ENCODE results near the gene PTGIR.
"Not testable (repeated sequence)": the region's sequence is repeated elsewhere in the genome, so short reads cannot be mapped to it uniquely, and the experiment has no call there.

The PTGIR gene

GRCh38 chr19:46639358-46640182, 14.7 kb upstream of the PTGIR start:
- DNase-seq (ENCODE audit: low spot score), result peak; percentile 64

DNA sequence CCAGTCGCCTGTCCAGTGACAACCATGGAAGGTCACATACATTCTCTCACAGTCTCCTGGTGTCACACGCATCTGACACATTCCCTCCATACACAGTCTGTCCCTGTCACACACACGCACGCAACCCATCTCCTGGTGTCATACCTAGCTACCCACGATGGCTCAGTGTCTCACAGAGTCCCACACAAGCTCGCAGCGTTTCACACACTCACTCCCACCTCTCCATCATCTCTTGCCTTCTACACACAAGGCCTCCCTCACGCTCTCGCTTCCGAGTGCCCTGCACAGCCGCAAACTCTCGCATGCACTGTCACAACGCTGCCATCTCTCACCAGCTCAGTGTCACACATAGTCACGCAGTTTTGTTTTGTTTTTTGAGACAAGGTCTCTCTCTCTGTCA, 12.3 kb upstream of the PTGIR start:
- no peak for DNase-seq (ENCODE audit: low spot score)

DNA sequence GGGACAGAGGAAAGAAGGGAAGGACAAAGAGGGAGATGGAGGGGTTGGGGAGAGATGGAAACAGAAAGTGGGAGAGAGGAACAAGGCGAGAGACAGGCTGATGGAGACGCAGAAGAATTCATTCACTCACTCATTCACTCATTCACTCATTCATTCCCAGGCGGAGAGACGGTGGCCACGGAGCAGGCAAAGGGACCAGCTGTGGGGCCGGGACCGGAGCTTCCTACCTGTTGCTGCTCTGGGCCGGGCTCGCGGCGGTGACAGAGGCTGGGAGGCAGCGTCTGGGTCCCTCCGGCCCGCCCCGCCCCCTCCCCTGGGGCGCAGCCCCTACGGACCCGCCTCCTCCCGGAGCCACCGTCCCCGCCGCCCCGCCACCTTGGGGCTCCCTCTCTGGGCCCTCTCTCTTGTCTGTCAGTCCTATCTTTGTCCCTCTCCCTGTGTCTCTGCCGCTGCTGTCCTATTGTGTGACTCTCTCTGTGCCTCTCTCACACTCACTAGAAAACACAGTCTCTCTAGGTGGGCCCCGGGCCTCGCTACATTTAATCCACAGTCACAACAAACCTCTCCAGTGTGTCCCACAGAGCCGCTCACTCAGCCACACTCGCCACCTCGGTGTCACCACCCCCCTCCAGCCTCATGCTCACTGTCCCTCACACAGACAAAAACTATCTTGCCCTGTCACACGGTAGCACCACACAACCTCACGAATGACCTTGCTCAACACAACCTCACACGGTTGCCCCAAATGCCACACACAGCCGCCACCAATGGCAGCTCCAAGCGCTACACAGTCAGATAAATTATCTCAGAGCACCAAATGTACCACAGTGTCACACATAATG, 11.3 kb upstream of the PTGIR start, which contains the start of gene GNG8:
TSS of gene GNG8 (minus strand) at position 283 of the 842 bp plus-strand sequence. CDS start 1,520 bp downstream, outside the sequence.
- DNase-seq (ENCODE audit: low spot score), result no peak

DNA sequence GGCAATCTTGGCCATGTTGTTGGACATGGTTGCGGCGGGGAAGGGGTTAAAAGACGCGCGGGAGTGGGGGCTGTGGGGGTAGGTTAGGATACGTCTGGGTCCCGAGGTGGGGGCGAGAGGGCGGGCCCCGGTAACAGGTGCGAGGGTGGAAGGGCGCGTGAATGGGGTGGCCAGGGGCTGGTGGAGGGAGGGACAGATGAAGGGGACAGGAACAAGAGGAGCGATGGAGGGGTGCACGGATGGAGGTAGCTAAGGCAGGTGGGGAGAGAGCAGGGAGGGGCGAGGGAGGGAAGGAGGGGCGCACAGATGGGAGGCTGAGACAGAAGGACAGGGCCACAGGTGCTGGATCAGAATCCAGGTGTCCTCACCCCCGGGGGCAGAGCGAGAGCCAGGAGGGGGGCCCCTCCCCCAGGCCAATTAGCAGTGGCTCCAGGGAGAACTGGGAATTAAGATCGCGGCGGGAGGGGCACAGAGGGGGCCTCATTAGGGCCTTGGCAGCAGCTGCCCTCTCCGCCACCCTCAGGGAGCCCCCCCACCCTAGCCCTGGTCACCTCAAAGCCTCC, 9.8 kb upstream of the PTGIR start:
- DNase-seq (ENCODE audit: low spot score), result no peak

DNA sequence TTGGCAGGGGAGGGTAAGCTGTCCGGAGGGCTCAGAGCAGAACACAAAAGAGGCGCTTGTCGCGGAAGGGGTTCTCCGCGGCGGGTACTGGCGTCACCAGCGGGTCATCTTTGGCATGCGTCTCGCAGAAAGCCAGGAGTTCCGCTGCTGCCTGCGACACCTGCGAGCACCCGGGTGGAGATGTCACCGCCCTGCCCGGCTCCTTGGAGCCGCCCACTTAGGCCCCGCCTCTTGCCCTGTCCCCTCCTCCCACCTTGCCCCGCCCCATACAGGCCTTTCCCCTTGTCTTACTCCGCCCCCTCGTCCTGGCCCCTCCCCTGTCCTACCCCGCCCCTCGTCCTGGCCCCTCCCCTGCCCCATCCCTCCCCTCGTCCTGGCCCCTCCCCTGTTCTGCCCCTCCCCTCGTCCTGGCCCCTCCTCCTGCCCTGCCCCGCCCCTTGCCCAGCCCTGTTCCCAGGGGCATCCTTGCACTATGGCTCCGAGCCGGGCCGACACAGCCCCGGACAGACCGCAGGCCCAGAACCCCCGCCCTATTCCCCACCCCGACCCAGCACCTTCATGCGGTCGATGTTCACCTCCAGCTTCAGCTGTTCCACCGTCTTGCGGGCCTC, 9.3 kb upstream of the PTGIR start:
- DNase-seq (ENCODE audit: low spot score), result no peak

- no peak for DNase-seq (ENCODE audit: low spot score)
These were observed 8.2 kb upstream of the PTGIR start for GRCh38 chr19:46633130-46633529.

DNA sequence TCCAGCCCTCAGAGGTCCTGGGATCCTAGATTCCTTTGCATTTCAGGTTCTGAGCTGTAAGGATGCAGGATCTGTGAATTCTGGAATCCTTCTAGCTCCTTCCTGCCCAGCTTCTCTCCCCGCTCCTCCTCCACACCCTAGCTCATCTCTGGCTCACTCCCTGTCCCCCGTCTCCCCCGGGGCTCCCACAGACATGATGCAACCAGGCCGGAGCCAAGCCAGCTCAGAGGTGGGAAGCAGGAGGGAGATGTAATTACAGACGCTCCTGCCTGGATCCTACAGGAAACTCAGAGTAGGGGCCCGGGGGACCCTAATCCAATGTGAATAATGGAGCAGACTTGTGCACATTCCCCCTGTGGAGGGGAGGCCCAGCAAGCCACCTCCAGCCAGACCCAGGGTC, 6.6 kb upstream of the PTGIR start:
- no peak for DNase-seq (ENCODE audit: low spot score)

DNA sequence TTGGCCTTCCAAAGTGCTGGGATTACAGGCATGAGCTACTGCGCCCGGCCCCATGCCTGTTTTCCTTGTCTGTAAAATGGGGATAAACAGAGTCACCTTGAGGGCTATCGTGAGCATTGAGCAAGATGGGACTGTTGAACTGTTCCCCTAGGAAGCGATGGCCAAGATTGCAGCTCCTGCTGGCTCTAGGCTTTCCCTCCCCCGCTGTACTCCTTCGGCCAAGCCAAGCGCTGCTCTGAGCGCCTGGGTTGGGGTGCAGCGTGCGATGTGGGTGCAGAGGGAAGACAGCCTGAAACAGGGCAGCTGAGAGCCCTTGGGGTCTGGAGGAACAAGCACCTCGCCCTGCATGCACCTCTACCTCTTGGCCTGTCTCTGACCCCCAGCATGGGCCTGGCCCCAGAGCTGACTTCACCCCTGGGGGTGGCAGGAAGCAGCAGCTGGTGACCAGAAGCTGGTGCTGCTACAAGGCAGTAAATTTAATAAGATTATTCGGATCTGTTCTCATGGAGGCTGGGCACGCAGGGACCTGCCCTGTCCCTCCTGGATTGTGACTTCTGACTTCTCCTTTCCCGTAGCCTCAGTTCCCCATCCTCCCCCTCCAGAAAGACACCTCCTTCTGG, 5.8 kb upstream of the PTGIR start:
- peak; percentile 49 for DNase-seq (ENCODE audit: low spot score)

DNA sequence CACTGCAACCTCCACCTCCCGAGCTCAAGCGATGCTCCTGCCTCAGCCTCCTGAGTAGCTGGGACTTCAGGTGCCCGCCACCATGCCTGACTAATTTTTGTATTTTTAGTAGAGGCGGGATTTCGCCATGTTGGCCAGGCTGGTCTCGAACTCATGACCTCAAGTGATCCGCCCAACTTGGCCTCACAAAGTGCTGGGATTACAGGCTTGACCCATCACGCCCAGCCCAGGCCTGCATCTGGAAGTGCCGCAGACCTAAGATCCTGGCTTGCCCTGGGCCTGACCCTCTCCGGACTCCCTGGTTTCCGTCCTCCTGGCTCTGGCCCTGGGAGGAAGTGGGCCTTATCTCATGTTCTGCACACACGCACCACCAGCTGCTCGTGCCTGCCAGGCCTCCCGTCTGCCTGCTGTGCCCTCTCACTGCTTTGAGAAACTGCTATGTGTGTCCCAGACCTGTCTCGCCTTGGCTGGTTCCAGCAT, 4.7 kb upstream of the PTGIR start:
- no peak for DNase-seq (ENCODE audit: low spot score)

DNA sequence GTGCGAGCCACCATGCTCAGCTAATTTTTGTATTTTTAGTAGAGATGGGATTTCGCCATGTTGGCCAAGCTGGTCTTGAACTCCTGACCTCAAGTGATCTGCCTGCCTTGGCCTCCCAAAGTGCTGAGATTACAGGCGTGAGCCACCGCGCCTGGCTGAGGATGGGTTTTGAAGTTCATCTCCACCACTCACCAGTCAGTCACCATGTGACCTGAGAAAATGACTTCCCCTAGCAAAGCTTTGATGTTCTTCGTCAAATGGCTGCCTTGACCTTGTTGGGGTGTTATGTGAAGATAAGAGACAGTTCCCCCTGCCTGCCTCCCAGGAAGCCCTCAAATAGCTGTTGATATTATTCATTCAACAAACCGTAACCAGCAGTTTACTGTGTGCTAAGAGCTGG, 4.1 kb upstream of the PTGIR start:
- DNase-seq (ENCODE audit: low spot score), result not testable (repeated sequence)

DNA sequence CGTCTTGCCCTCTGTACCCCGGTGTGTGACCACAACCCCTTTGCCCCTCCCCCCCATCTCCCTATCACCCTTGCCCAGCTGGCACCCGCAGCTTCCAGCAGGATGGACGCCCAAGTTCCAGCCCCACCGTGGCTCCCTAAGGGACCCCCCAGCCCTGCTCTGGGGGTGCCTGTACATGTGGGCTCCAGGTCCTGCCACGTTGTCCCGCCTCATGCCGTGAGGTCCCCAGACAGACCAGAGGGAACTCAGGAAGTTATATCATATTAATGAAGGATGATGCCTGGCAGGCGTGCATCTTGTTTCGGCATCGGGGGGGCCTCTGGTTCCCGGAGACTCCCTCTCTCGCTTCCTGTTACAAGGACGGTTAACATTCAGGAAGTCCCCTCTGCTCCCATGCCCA, 1.6 kb upstream of the PTGIR start:
- DNase-seq (ENCODE audit: low spot score), result no peak

DNA sequence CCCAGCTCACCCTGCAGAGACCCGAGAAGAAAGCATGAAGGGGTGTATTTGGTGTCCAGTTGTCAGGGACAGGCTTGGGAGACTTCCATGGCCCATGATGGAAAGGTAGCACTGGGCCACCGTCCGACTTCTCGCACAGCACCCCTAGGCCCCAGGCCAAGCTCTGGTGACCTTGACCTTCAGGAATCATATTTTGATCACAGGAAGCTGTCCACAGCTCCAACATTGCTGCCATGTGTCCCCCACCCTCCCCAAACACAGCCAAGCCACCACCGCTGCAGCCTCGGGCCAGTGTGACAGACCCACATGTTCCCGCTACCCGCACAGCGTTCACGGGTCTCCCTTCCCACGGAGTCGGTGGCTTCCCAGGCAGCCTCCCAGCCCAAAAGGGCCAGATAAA, 842 bp upstream of the PTGIR start:
- no peak for DNase-seq (ENCODE audit: low spot score)

DNA sequence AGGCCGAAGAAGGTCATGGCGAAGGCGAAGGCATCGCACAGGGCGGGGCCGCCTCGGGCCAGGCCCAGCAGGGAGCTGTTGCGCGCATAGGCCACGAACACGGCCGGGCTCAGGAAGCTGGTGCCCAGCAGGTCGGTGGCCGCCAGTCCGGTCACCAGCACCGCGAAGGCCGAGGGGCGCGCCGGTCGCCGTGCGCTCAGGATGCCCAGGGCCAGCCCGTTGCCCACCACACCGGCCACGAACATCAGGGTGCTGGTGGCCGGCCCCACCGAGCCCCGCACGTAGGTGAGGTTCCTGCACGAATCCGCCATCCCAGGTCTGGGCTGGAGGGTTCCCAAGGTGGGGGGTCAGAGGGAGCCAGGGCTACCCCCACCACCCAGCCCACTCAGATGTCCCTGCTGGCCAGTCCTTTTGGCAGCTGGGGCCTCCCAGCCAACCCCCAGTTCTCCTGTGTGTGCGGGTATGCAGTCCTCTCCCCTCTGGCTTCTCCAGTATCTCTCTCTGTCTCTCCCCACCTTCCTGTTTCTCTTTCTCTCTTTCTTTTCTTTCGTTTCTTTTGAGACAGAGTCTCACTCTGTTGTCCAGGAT, 880 bp downstream of the PTGIR start:
- DNase-seq (ENCODE audit: low spot score), result no peak

DNA sequence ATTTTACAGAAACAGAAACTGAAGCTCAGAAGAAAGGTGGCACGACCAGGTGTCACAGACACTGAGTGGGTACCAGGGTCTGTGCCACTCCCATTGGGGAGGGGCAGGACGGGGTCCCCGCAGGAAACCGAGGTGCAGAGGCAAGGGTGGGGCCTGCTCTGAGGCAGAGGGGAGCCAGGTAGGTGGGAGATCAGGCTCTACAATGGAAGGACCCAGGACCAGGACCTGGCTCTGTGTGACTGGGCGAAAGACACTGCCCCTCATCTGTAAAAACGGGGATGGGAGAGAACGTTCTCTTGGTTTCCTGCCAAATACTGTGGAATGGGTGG, 2.8 kb downstream of the PTGIR start:
- DNase-seq (ENCODE audit: low spot score), result no peak

- no peak for DNase-seq (ENCODE audit: low spot score)
These were observed 3.4 kb downstream of the PTGIR start for GRCh38 chr19:46621191-46622117.

- no peak for DNase-seq (ENCODE audit: low spot score)
These were observed 4.2 kb downstream of the PTGIR start for GRCh38 chr19:46620716-46621115.

DNA sequence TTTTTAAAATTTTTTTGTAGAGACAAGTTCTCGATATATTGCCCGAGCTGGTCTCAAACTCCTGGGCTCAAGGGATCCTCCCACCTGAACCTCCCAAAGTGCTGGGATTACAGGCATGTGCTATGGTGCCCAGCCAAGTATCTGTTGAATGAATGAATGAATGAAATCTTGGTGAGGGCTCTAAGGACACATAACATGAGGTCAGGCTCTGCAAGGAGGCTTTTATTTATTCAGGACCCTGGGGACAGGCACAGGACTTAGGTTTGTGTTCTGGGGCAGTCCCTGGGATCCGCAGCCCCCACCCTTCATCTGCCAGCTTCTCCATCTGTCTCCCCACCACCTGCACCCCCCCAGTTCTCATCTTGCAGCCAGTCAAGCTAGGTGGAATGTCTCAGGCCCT, 4.6 kb downstream of the PTGIR start:
- no peak for DNase-seq (ENCODE audit: low spot score)

- DNase-seq (ENCODE audit: low spot score), result no peak
These were observed 6.1 kb downstream of the PTGIR start for GRCh38 chr19:46618670-46619231.

DNA sequence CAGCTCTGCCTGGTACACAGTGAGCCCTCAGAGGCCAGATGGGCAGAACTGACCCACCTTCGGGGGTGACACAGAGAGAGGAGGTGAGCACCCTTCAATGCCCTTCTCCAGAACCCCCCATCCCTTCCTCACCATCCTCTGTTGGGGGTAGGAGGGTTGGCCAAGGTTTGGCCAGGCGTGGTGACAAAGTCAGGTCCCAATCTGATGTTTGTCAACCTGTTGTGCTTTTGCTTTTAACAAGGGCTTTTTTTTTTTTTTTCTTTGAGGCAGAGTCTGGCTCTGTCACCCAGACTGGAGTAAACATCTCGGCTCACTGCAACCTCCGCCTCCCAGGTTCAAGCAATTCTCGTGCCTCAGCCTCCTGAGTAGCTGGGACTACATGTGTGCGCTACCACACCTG, 7.3 kb downstream of the PTGIR start:
- DNase-seq (ENCODE audit: low spot score), result no peak
